Effector memory CD4-positive, alpha-beta T cell (primary cell): ENCODE results near the gene PRPF18.

ENCODE experiments used
- DNase-seq, 3 donors: peaks; one replicate each; pipeline ENCODE4 v3.0.0-alpha.2; 2020
- H3K27ac ChIP-seq: 2 replicates; pipeline ENCODE4 v1.7.0; 2013; ENCODE audit warnings: mild to moderate bottlenecking, low read length, moderate library complexity; ENCODE audit not compliant: insufficient read depth, poor library complexity, severe bottlenecking
- H3K27me3 ChIP-seq: replicated peaks from 2 replicates; pipeline ENCODE4 v1.7.0; 2013; ENCODE audit warnings: mild to moderate bottlenecking, low read length; ENCODE audit not compliant: insufficient read depth, control insufficient read depth, poor library complexity, severe bottlenecking
- H3K36me3 ChIP-seq: 2 replicates; pipeline ENCODE4 v1.7.0; 2013; ENCODE audit warnings: mild to moderate bottlenecking, low read length, moderate library complexity; ENCODE audit not compliant: control insufficient read depth, insufficient read depth
- H3K4me1 ChIP-seq: 2 replicates; pipeline ENCODE4 v1.7.0; 2013; ENCODE audit warnings: low read length, mild to moderate bottlenecking; ENCODE audit not compliant: control insufficient read depth, insufficient read depth, poor library complexity, severe bottlenecking
- H3K4me3 ChIP-seq: 2 replicates; pipeline ENCODE4 v1.7.0; 2013; ENCODE audit warnings: low read length, low read depth, mild to moderate bottlenecking; ENCODE audit not compliant: insufficient read depth, poor library complexity, severe bottlenecking
- H3K9me3 ChIP-seq: 2 replicates; pipeline ENCODE4 v1.7.0; 2013; ENCODE audit warnings: mild to moderate bottlenecking, low read length, moderate library complexity; ENCODE audit not compliant: control insufficient read depth

PRPF18 gene

GRCh38 chr10:13621931-13622330, 35.2 kb downstream of the PRPF18 start:
- Histone ChIP-seq H3K27me3 (no peaks in the 10 kb centered on the region), H3K27ac (no peak overlapping the region), H3K4me3 (no peak overlapping the region), H3K9me3 (no peaks in the 10 kb centered on the region), H3K36me3 (peaks cover 24% of the 10 kb centered on the region), H3K4me1 (no peaks in the 10 kb centered on the region)
- DNase-seq: no peak

DNA sequence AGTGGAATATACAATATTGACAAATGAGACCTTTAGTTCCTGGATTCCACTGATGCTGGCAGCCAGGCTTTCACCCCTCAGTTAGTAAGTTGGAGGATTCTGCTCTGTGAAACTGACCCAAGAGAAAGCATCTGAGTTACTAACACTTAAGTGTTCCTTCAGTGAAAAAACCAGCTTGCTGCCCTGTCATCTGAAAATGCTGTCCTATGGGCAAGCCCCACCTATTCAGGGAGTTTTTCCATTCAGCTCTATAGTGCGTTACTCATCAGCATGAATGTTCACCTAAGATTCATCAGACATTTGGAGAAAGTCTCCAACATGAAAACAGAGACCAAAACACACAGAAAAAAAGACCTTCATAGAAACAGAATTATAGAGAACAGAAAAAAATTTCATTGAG, 37.9 kb downstream of the PRPF18 start:
- Histone ChIP-seq H3K4me3 (no peak overlapping the region), H3K27ac (no peak overlapping the region), H3K27me3 (no peaks in the 10 kb centered on the region), H3K9me3 (no peaks in the 10 kb centered on the region), H3K36me3 (peaks cover 3% of the 10 kb centered on the region), H3K4me1 (no peaks in the 10 kb centered on the region)
- DNase-seq: no peak

- Histone ChIP-seq H3K4me1 (no peaks in the 10 kb centered on the region), H3K27ac (no peak overlapping the region), H3K9me3 (no peaks in the 10 kb centered on the region), H3K4me3 (no peak overlapping the region), H3K27me3 (no peaks in the 10 kb centered on the region), H3K36me3 (peaks cover 11% of the 10 kb centered on the region)
- no peak for DNase-seq
Observed at GRCh38 chr10:13627459-13628310, 40.9 kb downstream of the PRPF18 start.

DNA sequence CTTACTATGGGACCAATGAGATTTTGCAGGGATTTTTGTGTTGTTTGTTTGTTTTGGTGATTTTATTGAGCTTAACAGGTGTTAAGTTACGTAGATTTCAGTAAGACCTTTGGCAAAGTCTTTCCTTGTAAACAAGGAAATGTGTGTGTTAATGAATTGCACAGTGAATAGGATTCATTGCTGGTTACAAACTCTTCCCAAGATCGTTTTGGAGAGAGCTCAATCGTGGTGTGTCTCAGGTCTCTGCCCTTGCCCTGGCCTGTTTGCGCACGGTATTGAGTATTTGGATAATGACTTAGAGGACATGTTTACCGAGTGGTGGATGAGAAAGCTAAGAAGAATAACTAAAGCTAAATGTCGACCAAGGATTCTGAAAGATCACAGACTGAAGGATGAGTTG, 41.9 kb downstream of the PRPF18 start:
- no peak for DNase-seq
- no peaks in the 10 kb centered on the region for H3K9me3 ChIP-seq

DNA sequence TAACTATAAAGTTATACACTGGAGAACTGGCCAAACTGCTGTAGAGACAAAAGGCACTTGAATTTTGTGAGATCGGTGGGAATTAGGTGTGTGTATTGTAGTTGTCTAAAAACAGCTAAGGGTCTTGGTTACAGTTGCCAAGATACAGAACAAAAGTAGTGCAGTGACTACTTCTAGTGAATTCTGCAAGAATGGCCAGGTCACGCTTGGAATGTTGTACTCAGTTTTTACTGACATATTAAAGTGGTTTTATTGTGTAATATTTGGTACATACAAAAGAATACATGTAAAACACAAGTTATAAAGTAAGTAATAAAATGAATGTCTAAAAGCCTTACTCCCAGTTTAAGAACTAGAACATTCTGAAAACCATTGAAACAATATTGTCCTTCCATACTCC, 42.4 kb downstream of the PRPF18 start:
- H3K27ac ChIP-seq: no peak overlapping the region
- H3K4me3 ChIP-seq: no peak overlapping the region
- no peaks in the 10 kb centered on the region for H3K27me3 ChIP-seq
- H3K9me3 ChIP-seq: no peaks in the 10 kb centered on the region
- no peak for DNase-seq
- H3K36me3 ChIP-seq: peaks cover 11% of the 10 kb centered on the region
- no peaks in the 10 kb centered on the region for H3K4me1 ChIP-seq

More for the DNA sequence above, 41.9 kb downstream of the PRPF18 start:
- H3K36me3 ChIP-seq: peaks cover 11% of the 10 kb centered on the region
- H3K27me3 ChIP-seq: no peaks in the 10 kb centered on the region
- H3K4me1 ChIP-seq: no peaks in the 10 kb centered on the region
- no peak overlapping the region for H3K27ac ChIP-seq
- H3K4me3 ChIP-seq: no peak overlapping the region

DNA sequence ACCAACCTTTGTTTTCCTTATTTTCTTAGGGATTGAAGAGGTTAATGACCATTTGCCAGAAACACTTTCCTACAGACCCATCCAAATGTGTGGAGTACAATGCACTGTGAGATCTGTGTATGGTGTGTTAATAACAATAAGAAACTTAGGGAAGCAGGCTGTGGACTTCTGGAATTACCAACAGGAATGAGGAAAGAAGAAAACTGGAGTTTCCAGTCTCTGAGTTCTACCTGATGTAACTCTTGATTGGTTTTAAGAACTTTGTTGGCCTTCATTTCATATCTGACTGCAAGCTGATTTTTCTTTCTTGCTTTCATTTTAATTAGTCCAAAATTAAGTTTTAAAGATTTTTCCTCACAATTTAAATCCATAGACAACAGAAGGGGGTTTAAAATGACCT, 43.5 kb downstream of the PRPF18 start:
- DNase-seq: no peak
- Histone ChIP-seq H3K27me3 (no peaks in the 10 kb centered on the region), H3K4me3 (no peak overlapping the region), H3K4me1 (no peaks in the 10 kb centered on the region), H3K36me3 (peaks cover 11% of the 10 kb centered on the region), H3K27ac (no peak overlapping the region), H3K9me3 (no peaks in the 10 kb centered on the region)

DNA sequence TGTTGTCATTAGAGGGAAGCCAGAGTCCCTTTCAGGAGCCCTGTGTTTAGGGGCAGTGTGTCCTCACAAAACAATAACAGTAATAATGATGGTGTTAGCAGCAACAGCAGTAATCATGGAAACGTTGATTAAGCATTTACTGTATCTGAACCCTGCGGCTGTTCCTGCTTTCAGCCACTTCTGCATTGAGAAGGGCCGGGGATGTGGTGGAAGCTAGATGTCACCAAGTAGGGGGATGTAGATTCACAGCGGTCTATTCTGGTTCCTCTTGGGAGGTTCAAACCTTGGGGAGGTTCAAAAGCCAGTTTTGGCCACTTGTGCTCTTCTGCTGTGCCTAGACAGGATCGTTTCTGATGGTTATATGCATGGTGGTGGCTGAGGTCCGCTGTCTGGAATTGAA, 44.8 kb downstream of the PRPF18 start:
- H3K27me3 ChIP-seq: no peaks in the 10 kb centered on the region
- H3K36me3 ChIP-seq: peaks cover 11% of the 10 kb centered on the region
- DNase-seq: no peak

GRCh38 chr10:13632440-13632839, 45.7 kb downstream of the PRPF18 start:
- no peaks in the 10 kb centered on the region for H3K9me3 ChIP-seq
- DNase-seq: no peak
- H3K36me3 ChIP-seq: peaks cover 11% of the 10 kb centered on the region
- no peak overlapping the region for H3K4me3 ChIP-seq
- H3K27me3 ChIP-seq: no peaks in the 10 kb centered on the region
- no peaks in the 10 kb centered on the region for H3K4me1 ChIP-seq
- H3K27ac ChIP-seq: no peak overlapping the region

More for the DNA sequence above, 44.8 kb downstream of the PRPF18 start:
- Histone ChIP-seq H3K9me3 (no peaks in the 10 kb centered on the region), H3K27ac (no peak overlapping the region), H3K4me3 (no peak overlapping the region), H3K4me1 (no peaks in the 10 kb centered on the region)

DNA sequence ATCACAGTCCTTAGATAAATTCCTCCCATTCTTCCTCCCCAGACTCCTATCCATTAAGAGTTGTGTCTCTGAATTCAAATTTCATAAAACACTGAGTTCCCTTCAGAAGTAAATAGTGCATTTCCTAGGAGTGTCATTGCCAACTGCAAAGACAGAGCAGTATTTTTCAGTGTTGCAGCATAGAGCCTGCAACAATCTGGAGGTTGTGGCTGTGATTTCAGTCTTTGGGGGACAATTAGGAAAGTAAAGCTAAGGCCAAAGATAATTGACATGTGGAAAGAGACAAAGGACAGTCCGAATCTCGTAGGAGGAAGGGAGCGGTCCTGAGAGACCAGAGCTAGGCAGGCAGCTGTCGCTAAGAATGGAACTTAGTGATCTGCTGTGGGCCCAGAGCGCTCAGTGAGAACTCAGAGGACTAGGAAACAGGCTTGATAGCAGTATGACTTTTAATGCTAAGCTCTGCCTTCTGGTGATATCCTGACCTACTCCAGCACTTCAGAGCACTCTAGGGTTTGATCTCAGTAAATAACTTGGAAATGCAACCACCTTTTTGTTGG, 46.2 kb downstream of the PRPF18 start:
- DNase-seq: no peak

GRCh38 chr10:13633689-13634088, 46.9 kb downstream of the PRPF18 start:
- Histone ChIP-seq H3K27me3 (no peaks in the 10 kb centered on the region), H3K36me3 (peaks cover 22% of the 10 kb centered on the region), H3K4me1 (no peaks in the 10 kb centered on the region), H3K9me3 (no peaks in the 10 kb centered on the region), H3K27ac (no peak overlapping the region), H3K4me3 (no peak overlapping the region)
- DNase-seq: no peak

More for the DNA sequence above, 46.2 kb downstream of the PRPF18 start:
- Histone ChIP-seq H3K4me1 (no peaks in the 10 kb centered on the region), H3K27ac (no peak overlapping the region), H3K9me3 (no peaks in the 10 kb centered on the region), H3K4me3 (no peak overlapping the region), H3K36me3 (peaks cover 14% of the 10 kb centered on the region), H3K27me3 (no peaks in the 10 kb centered on the region)
